NCI-H1105 treated with DMSO at 0.1 percent for 48 hours (cell line): Measurements from ENCODE around the gene ZMYND15.
A peak's percentile ranks its signal among the peaks of the same experiment; 100 is the strongest.

ENCODE experiments used
- DNase-seq: peaks from one replicate; lab custom pipeline; 2025; lab: John Stamatoyannopoulos, UW

The ZMYND15 gene

GRCh38 chr17:4788159-4788806 is 48.6 kb downstream of the ZMYND15 start:
- DNase-seq, result no peak

GRCh38 chr17:4788807-4789700 is 49.4 kb downstream of the ZMYND15 start, which contains the start of gene GLTPD2:
Gene GLTPD2, plus strand, starts transcription at chr17:4788964. Its CDS starts 48 bp downstream, at chr17:4789012.
- DNase-seq, result peak; percentile 34

DNA sequence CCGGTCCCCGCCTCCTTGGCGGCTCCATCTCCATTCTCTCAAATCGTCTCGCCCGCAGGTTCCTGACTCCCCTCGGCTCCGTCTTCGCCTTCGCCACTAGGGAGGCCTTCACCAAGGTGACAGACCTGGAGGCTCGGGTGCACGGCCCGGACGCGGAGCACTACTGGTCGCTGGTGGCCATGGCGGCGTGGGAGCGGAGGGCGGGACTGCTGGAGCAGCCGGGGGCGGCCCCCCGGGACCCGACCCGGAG is 50.0 kb downstream of the ZMYND15 start:
- no peak for DNase-seq

DNA sequence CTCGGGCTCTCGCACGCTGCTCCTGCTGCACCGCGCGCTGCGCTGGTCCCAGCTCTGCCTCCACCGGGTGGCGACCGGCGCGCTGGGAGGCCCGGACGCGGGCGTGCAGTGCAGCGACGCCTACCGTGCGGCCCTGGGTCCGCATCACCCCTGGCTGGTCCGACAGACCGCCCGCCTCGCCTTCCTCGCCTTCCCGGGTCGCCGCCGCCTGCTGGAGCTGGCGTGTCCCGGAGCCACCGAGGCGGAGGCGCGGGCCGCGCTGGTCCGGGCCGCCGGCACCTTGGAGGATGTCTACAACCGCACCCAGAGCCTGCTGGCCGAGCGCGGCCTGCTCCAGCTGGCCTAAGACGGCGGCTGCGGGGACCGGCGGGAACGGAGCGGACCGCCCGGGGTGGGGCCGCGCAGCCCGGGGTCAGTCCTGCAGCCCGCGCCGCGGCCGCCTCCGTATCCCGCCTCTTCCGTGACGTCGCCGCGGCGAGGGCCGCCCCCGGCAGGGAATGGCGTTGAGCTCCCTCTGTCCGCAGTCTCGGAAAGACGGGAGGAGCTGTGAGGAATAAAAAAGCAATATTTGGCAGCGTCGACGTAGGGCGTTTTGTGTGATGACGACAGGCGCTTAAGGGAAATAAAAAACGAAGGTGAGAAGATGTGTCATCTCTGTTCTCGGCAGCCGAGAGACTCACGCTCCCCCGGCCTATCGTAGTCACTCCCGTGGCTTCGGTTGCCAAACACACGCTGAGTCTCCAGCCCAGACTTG is 50.5 kb downstream of the ZMYND15 start:
- DNase-seq, result peak; percentile 81

DNA sequence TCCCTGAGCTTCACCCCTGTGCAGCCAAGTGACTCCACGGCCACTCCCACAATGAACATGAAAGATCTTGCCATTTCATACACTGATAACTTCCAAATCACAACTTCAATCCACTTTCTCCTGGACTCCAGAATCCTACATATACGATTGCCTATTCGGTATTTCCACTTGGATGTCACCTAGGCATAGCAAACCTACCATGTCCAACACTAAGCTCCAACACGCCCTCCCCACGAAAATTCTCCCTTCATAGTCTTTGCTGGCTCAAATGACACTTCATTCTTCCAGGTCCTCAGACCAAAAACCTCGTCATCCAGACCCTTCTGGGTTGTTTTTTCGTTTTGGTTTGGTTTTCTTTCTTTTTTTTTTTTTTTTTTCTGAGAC is 51.1 kb downstream of the ZMYND15 start:
- no peak for DNase-seq

GRCh38 chr17:4795168-4795567 is 55.5 kb downstream of the ZMYND15 start:
- DNase-seq, result no peak
